IPS DF 4.7 (cell line): Measurements from ENCODE around the gene DST.

Experiments used
- DNase-seq: peaks from one replicate; pipeline ENCODE4 v3.0.0-alpha.2; 2013; ENCODE audit warnings: low spot score; ENCODE audit errors: extremely low read depth

The DST gene

DNA sequence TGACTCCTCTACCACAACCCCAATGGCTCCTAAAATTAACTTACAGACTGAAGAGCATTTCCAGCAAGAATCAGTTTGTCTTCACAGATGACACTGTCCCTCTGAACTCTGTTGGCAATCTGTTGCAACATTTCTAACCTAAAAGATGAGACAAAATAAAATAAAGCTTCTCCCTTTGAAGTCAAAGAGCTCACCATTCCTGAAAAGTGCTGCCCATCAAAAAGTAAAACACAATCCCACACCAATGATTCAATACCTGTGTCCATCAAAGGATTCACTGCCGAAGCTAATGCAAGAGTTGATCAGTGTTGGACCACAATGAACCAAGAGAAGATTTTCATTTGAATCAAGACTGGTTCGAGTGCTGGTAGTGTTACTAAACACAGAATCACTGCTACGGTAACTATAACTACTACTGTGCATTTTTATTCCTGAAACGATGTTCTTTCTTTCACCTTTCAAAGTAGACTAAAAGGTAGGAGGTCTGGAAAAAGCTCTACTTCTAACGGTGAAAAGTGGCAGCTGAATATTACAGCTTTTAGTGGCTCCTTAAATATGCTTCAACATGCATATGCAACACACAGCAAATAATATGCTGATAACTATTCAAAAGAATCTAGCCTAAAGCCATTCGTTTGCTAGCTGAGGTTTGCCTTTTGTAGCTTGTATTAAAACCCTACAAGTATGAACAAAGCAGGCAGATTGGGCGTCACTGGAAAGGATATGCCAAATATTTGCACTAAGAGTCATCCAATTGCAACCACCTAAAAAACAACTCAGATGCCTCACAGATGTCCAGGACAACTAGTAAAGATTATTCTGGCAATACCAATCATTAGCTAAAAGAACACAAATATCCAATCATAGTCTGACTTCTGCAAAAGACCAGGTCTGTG lies at the start of gene DST:
Gene DST, minus strand, starts transcription at position 524 of the 896 bp plus-strand sequence.
- no peak for DNase-seq

- DNase-seq, result no peak
Observed at GRCh38 chr6:56691814-56692213, 49.1 kb upstream of the DST start.

GRCh38 chr6:56691286-56691595 lies 48.6 kb upstream of the DST start:
- DNase-seq, result no peak

DNA sequence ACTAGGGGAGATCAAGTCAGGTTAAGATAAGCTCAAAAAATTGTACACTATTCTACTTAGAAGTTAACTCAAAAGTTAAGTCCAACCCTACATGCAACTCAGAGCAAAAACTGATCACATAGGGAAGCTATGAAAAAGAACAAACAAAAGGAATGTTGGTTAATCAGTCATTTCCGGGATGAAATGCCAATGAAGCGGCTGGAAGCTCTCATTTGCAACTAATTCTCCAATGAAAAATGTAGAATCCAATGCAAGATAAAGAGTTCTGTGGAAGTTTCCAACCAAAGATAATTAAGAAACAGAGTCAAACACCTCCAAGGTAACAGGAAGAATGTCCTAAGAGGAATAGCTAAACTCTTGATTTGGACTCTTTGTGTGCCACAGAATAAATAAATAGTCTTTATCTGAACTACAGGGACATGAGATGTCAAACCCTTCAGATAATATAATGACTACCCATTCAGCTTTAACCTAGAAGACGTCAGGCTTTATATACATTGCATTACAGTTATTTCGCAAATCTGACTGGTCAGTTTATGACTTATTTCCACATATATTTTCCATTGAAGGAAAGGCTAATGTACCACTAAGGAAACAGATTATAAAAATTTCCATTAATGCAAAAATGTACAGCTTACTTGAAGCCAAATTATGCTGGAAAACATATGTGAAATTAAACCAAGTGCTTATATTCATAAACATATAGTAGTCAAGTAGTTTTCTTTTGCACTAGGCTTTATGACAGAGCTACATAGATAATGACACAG lies 48.0 kb upstream of the DST start:
- no peak for DNase-seq

DNA sequence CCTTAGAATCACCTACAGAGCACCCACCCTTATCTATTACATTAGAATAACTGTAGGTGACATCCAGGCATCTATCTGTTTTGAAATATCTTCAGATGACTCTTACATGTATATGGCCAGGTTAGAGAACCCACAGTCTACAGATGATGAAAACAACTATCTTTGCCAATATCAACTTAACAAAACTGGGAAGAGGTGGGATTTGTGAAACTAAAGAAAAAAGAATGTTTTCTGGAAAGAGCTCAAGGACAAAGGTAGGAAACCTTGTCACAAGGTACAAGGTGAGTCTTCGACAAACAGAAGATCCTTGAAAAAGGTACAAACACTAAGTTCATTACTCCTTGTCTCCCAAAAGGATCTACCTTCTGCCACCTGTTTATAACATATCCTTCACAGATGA lies 47.0 kb upstream of the DST start:
- DNase-seq, result no peak

DNA sequence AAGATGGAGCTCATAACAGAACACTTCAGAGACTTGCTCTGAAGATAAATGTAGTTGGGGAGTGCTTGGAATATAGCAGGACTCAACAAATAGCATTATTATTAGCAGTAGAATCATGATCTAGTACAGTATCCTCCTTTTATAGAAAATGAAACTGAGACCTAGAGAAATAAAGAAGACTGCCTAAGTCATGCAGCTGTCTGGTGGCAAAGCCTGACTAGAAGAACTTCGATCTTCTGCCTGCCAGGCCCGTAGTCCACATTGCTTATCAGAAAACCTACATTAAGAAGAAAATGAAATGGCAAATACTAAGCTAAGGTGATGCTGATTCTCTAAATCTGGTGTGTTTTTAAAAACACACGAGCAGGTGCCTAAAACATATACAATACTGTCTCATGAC lies 46.4 kb upstream of the DST start:
- DNase-seq, result no peak

GRCh38 chr6:56688521-56688920 lies 45.8 kb upstream of the DST start:
- DNase-seq, result no peak

- no peak for DNase-seq
Observed at GRCh38 chr6:56687551-56687950, 44.9 kb upstream of the DST start.

- DNase-seq, result no peak
Observed at GRCh38 chr6:56686429-56686828, 43.7 kb upstream of the DST start.

GRCh38 chr6:56685994-56686393 lies 43.3 kb upstream of the DST start:
- DNase-seq, result no peak

DNA sequence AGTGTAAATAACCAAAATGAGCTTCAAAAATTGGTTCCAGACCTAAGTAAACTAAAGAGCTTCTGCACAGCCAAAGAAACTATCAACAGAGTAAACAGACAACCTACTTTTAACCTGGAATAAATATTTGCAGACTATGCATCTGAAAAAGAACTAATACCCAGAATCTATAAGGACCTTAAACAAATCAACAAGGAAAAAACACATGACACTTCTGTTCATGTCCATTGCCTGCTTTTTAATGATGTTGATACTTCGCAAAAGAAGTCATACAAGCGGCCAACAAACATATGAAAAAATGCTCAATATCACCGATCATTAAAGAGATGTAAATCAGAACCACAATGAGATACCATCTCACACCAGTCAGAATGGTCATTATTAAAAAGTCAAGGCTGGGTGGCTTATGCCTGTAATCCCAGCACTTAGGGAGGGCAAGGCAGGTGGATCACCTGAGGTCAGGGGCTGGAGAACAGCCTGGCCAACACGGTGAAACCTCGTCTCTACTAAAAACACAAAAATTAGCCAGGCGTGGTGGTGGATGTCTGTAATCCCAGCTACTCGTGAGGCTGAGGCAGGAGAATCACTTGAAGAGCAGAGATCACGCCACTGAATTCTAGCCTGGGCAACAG lies 42.5 kb upstream of the DST start:
- no peak for DNase-seq

DNA sequence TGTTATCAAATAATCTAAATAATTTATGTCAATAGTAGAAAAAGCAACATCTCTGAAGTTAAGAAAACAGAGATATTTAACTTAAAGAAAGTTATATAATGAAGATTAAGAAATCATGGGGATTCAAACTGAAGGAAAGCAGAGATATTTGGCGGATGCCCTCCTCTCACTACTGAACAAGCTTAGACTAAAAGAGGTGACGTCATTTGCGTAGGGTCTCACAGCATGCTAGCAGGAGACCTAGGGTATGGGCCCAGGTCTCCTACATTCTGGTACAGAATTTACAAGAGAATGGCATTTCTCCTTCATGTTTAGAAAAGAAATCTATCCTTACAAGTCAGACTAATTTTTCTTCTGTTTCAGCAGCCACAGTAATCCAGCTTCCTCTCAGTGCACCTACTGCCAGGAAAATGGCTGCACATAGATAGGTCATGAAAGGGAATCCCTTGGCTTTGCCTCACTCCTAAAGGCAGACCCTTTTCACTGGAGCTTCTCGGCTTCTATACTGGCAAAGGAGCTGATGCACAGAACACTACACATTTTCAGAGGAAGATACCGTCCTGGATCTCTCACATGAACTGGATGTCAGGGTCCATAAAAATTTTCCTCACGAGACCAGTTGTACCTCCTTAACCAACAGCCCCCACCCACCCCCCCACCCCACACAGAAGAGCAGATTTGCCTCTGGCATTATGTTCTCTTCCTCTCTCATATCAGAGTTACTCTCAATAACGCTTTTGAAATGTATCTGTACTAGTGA lies 41.8 kb upstream of the DST start:
- no peak for DNase-seq

- no peak for DNase-seq
Observed at GRCh38 chr6:56683882-56684281, 41.2 kb upstream of the DST start.

- DNase-seq, result no peak
Observed at GRCh38 chr6:56682635-56683034, 39.9 kb upstream of the DST start.

DNA sequence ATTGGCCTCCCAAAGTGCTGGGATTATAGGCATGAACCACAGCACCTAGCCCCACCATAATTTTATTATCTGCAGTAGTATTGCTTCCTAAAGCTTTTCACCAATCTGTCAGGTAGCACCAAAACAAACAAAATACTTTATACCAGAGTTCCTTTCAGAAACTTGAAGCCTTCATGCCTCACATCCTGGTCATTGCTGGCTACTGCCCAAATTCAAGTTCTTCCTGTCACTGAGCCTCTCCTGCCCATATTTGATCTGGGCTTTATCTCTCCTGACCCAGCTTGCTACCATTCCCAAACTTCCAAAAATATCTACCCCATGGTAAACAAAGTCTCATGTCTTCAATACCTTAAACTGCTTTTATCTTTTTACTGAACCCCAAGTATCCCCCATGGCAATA lies 34.9 kb upstream of the DST start:
- DNase-seq, result no peak

DNA sequence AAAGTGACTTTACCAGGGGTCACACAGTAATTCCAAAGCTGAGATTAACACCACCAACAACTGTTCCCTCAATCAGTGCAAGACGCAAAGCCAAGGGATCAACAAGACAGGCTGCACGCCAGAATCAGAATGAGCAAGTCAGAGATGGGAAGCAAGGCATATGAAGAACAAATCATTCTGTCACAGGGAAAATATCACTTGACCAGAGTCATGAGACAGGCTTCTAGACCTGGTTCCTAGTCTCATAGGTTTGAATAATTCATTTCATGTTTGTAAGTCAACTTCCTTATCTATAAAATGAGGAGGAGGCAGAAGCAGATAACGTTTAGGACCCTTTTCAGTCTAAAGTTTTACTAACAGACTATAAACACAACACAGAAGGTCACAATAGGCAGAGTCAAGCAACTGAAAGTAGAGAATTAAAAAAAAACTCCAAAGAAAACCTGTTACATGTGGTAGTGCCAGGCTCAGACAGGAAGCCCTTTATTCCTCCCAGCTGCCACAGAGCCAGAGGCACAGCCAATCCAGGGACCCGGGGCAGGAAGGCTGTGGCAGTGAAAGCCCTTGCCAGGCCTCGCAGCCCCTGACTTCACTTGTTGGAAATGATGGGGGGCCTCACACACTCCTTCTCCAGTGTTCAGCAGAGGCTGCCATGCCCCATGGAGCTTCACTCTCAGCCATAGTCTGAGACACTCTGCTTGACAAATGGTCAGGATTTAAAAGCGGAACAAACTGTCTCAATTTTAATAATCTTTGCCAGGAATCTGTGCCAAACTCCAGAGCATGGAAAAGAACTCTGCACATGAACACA lies 29.2 kb upstream of the DST start:
- DNase-seq, result no peak

DNA sequence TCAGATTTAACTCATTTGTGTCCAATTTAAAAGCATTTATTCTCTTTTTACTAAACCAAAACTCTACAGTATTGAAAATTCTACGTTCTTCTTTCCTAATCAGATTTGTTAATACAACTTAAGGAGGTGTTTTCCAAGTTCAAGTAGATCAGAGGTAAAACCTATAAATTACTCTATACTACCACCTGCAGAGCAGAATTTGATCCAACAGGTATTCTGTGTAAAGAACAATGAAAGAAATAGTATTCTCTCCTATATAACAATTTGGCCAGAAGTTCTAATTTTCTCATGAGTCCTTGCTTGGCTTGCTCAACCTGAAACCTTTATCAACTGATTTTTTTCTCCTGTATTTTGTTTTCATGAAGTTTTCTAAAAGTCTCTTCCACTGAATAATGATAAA lies 28.5 kb upstream of the DST start:
- DNase-seq, result no peak

DNA sequence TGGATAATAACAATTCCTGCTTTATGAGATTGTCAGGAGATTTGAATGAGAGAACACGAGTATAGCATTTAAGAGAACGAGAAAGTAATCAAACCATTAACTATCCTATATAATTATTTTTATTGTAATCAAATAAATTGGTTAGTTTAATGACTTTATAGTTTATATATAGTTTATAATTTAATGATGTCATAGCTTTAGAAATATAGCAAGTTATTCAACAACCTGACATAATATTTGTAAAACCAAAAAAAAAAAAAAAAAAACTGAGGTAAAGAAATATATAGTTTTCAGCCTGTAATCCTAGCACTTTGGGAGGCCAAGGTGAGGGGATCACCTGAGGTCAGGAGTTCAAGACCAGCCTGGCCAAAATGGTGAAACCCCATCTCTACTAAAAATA lies 26.4 kb upstream of the DST start:
- no peak for DNase-seq

- DNase-seq, result no peak
Observed at GRCh38 chr6:56668158-56668557, 25.5 kb upstream of the DST start.

GRCh38 chr6:56667336-56667735 lies 24.6 kb upstream of the DST start:
- DNase-seq, result no peak

- no peak for DNase-seq
Observed at GRCh38 chr6:56664029-56664428, 21.3 kb upstream of the DST start.
